GM18505 (cell line): Measurements from ENCODE around the gene TMEM114.

Experiments used
- ATAC-seq: cut with Tn5 transposase; IDR thresholded peaks from one replicate; pipeline ENCODE4 v1.9.1; 2021; ENCODE audit not compliant: unreplicated experiment
- POLR2A ChIP-seq: IDR thresholded peaks from 4 replicates; pipeline ENCODE4 v1.6.1; 2011; ENCODE audit warnings: borderline replicate concordance; ENCODE audit not compliant: insufficient read depth, insufficient read length; ENCODE audit errors: extremely low read depth

TMEM114 gene

GRCh38 chr16:8561496-8561895 is 28.8 kb downstream of the TMEM114 start:
- no peak for TF ChIP-seq POLR2A
- ATAC-seq, result no peak

DNA sequence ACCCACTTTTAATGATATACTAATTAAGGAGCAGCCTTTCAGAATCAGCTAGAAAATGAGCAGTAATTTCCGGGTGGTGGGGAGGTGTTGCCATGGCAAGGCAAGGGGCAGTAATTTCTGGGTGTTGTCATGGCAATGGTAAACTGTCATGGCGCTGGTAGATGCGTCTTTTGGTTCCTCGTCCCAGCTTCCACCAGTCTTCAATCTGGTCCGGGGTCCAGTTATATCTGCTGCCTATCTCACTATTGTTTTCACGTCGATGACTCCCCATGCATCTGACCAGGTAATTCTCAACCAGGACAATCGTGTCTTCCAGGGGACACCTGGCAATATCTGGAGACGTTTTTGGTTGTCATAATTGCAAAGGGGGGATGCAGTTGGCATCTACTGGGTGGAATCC is 34.9 kb downstream of the TMEM114 start:
- ATAC-seq, result no peak
- no peak for TF ChIP-seq POLR2A

DNA sequence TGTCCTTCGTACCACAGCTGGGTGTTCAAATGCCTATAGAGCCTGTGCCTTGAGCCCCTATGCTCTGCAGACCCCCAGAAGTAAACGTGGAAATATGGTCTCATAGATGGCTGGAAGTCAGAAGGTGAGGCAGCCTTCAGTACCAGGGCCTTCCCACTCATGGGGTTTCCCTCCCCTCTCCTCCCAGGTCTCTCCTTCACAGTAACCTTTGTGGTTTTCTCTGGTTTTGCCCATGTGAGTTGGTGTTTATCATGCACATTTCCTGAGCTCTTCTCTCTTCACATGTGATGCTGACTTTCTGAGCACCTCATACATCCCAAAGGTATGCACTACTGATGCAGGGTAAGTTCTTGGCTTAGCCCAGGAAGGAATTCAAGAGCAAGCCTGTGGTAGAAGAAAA is 35.4 kb downstream of the TMEM114 start:
- TF ChIP-seq POLR2A, result no peak
- no peak for ATAC-seq

GRCh38 chr16:8554022-8554421 is 36.3 kb downstream of the TMEM114 start:
- no peak for ATAC-seq
- no peak for TF ChIP-seq POLR2A

DNA sequence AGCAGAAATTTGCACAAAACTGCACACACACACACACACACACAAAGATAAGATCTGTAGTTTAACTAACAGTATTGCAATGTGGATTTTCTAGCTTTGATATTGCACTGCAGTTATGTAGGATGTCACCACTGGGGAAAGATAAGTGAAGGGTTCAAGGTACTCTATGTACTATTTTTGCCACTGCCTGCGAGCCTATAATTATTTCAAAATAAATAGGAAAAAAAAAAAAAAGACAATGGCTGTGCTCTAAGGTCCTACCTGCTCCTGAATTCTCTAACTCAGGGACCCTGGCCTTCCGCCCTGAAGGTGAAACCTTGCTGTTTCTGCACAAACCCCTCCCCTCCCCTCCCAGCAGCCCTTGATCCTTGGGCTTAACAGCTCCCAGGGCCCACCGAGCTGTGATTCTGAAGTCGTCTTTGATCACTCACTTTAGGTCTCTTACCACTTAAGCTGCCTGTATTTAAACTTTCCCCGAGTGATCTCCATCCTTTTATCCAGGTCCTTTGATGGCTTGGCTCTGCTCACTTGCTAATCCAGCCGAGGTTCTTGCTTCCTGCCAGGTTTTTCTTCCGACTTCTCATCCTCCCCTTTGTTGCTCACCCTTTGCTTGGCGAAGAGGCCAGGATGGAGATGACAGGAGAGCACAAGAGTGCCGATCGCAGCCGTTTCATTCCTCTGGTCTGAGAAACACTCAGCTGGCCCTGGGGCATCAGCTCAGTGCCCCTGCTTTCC is 37.7 kb downstream of the TMEM114 start:
- no peak for TF ChIP-seq POLR2A
- ATAC-seq, result no peak

DNA sequence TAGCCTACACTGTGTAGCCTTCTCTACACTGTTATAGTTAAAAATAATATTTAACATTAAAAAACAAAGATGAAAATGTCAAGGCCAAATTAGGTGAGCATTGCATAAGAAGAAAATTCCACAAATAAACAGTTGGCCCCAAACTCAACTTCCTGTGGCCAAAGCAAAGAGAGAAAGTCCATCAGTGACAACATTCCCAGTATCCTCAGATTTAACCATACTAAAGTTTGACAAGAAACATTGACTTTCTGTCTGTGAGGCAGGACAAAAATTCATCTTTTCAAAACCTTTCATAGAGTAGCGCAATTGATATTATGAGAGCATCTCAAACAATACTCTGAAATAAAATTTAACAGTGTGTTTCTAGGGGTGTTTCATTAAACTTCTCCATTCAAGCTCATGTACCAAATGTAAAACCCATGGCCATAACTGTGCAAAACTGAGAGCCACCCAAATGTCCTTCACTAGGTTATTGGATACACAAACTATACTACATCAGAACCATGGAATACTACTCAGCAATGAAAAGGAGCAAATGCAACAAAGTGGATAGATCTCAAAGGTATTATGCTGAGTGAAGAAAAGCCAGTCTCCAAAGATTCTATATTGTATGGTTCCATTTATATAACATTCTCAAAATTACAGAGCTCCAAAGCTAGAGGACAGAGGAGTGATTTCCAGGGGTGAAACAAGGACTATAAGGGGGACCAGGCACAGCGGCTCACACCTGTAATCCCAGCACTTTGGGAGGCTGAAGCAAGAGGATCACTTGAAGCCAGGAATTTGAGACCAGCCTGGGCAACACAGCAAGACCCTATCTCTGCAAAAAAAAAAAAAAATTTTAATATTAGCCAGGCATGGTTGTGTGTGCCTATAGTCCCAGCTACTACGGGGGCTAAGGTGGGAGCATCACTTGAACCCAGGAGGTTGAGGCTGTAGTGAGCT is 38.7 kb downstream of the TMEM114 start:
- no peak for TF ChIP-seq POLR2A
- no peak for ATAC-seq

GRCh38 chr16:8550728-8551387 is 39.5 kb downstream of the TMEM114 start:
- no peak for TF ChIP-seq POLR2A
- no peak for ATAC-seq

DNA sequence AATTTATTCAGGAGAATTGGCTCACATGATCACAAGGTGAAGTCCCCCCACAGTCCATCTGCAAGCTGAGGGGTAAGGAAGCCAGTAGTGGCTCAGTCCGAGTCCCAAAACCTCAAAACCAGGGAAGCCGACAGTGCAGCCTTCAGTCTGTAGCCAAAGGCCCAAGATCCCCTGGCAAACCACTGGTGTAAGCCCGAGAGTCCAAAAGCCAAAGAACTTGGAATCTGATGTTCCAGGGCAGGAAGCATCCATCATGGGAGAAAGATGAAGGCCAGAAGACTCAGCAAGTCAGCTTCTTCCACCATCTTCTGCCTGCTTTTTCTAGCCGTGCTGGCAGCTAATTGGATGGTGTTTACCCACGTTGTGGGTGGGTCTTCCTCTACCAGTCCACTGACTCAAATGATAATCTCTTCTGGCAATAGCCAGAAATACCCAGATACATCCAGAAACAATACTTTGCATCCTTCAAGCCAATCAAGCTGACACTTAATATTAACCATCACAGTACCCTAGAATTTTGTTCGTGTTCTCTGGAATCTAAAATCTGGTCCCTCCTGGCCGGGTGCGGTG is 40.4 kb downstream of the TMEM114 start:
- no peak for ATAC-seq
- TF ChIP-seq POLR2A, result no peak

- no peak for ATAC-seq
- no peak for TF ChIP-seq POLR2A
Observed at GRCh38 chr16:8548166-8548565, 42.1 kb downstream of the TMEM114 start.

DNA sequence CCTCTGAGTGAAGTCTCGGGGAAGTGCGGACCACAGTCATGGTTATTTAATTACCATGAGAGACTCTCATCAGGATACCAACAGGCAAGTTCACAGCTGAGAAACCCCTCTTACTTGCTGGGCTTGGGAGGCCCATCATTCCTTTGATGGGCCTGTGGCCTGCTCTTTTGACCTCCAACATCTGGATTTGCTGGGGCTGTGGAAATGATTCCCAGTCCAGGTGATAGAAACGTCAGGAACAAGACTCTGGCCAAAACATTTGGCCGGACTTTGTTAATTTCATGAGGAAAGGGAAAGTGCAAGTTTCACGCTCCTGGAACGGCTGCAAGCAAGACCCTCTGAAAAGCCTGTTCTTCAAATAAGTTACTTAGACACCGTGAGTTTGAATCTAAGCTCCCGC is 42.5 kb downstream of the TMEM114 start:
- ATAC-seq, result no peak
- TF ChIP-seq POLR2A, result no peak

DNA sequence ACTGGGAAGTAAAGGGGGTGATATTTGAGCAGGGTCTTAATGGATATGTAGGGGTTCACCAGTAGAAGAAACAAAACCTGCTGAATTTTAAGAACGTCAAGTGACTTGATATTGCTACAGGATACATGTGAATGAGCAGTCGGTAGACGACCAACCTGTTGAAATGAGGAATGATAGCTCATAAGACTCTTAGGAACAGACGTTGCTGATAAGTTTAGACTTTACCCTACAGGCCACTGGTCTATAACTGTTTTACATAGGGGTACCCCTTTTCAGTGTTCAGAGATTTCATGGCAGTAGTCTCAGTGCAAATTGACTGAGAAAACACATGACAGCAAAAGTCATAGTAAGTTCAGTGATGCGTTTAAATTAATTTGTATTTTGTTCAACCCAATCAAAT is 45.9 kb downstream of the TMEM114 start:
- ATAC-seq, result no peak
- no peak for TF ChIP-seq POLR2A

- TF ChIP-seq POLR2A, result no peak
- no peak for ATAC-seq
Observed at GRCh38 chr16:8543258-8543657, 47.1 kb downstream of the TMEM114 start.

DNA sequence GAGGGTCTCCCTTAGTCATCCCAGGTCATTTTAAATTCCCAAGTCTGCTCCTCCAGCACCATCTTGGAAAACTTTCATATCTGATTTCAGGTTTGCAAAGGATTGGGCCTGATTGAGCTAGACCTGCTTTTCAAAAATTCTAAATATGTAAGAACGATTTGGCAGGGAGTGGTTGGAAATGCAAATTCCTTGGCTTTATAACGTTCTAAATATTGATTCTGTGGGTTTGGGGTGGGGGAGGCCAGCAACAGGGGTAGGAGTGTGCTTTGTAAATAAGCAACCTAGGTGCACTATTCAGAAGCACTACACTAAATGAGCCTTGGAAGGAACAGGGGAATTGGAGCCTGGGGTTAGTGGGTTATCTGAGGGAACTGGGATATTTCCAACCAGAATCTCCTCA is 47.9 kb downstream of the TMEM114 start:
- no peak for TF ChIP-seq POLR2A
- ATAC-seq, result no peak
